ENCODE data around the gene ZNF827.

ZNF827 gene

GRCh38 chr4:145885666-145886065 is 53.0 kb downstream of the ZNF827 start:
- TF ChIP-seq ZNF514 (tag by site-specific recombination; IDR thresholded peaks at IDR 0.05) (no peak), GLI2 (tag by site-specific recombination; IDR thresholded peaks at IDR 0.05; ENCODE audit: borderline replicate concordance, low read depth) (no peak), ZNF48 (tag by site-specific recombination; IDR thresholded peaks at IDR 0.05) (no peak), BCL11B (tag by site-specific recombination; IDR thresholded peaks at IDR 0.05; ENCODE audit: low read depth) (no peak), ZNF146 (tag by site-specific recombination; IDR thresholded peaks at IDR 0.05) (no peak), ZNF211 (tag by site-specific recombination; IDR thresholded peaks at IDR 0.05; ENCODE audit: low read depth) (no peak), ZNF510 (tag by site-specific recombination; IDR thresholded peaks at IDR 0.05; ENCODE audit: insufficient replicate concordance) (no peak), ZBTB1 (tag by site-specific recombination; IDR thresholded peaks at IDR 0.05) (no peak), ZNF677 (tag by site-specific recombination; IDR thresholded peaks at IDR 0.05) (no peak), TCF7L2 (IDR thresholded peaks at IDR 0.05; ENCODE audit: borderline replicate concordance, low read depth, low read length) (no peak), ZNF777 (tag by site-specific recombination; IDR thresholded peaks at IDR 0.05; ENCODE audit: borderline replicate concordance) (no peak), ZNF292 (tag by site-specific recombination; IDR thresholded peaks at IDR 0.05; ENCODE audit: borderline replicate concordance, low read depth) (no peak), ZNF792 (tag by site-specific recombination; IDR thresholded peaks at IDR 0.05) (no peak), ZFHX2 (tag by site-specific recombination; conservative IDR thresholded peaks at IDR 0.05) (no peak), GLIS2 (tag by site-specific recombination; IDR thresholded peaks at IDR 0.05) (no peak), ZNF398 (tag by site-specific recombination; IDR thresholded peaks at IDR 0.05) (no peak), TRIM28 (IDR thresholded peaks at IDR 0.05; ENCODE audit: borderline replicate concordance, low read length) (no peak), ZNF449 (tag by site-specific recombination; IDR thresholded peaks at IDR 0.05) (no peak)
- Histone ChIP-seq H3K4me3 (ENCODE audit: low read depth, low read length) (no peak overlapping the region), H3K36me3 (ENCODE audit: control insufficient read depth in 2 of 2, insufficient read depth in 1 of 2, low read length in 2 of 2) (peaks cover 0 to 10% of the 10 kb centered on the region in 2 experiments; a peak in 1 of 3 replicates), H3K27ac (ENCODE audit: extremely low read depth, low read depth, low read length) (no peak overlapping the region), H3K9me3 (ENCODE audit: control insufficient read depth, insufficient read depth, low read depth, low read length) (no peaks in the 10 kb centered on the region), H3K4me1 (ENCODE audit: control insufficient read depth, insufficient read depth, low read length) (peaks cover 7% of the 10 kb centered on the region)
- ChIA-PET CTCF (interaction anchor here (0.7 kb wide), 1 partner anchor 10 kb away, joined by 6 read pairs; no protein-coding TSS in a partner anchor), POLR2A (no interaction called here)

- ChIA-PET CTCF (no interaction called here), POLR2A (no interaction called here)
- Histone ChIP-seq H3K4me1 (ENCODE audit: control insufficient read depth, insufficient read depth, low read length) (peaks cover 7% of the 10 kb centered on the region), H3K36me3 (ENCODE audit: control insufficient read depth in 2 of 2, insufficient read depth in 1 of 2, low read length in 2 of 2) (peaks cover 0 to 10% of the 10 kb centered on the region in 2 experiments; a peak in 1 of 3 replicates), H3K4me3 (ENCODE audit: low read depth, low read length) (no peak overlapping the region), H3K27ac (ENCODE audit: extremely low read depth, low read depth, low read length) (no peak overlapping the region), H3K9me3 (ENCODE audit: control insufficient read depth, insufficient read depth, low read depth, low read length) (no peaks in the 10 kb centered on the region)
- TF ChIP-seq SP3 (tag by site-specific recombination; IDR thresholded peaks at IDR 0.05), result no peak
- TF ChIP-seq ZEB2 (tag by site-specific recombination; IDR thresholded peaks at IDR 0.05), result no peak
- no peak for TF ChIP-seq KLF7 (tag by site-specific recombination; IDR thresholded peaks at IDR 0.05; ENCODE audit: borderline replicate concordance)
- no peak for TF ChIP-seq ZNF830 (tag by site-specific recombination; IDR thresholded peaks at IDR 0.05; ENCODE audit: low read depth)
- no peak for TF ChIP-seq ZNF776 (tag by site-specific recombination; IDR thresholded peaks at IDR 0.05; ENCODE audit: borderline replicate concordance)
- TF ChIP-seq ZNF677 (tag by site-specific recombination; IDR thresholded peaks at IDR 0.05), result no peak
- TF ChIP-seq ZNF354C (tag by site-specific recombination; IDR thresholded peaks at IDR 0.05; ENCODE audit: borderline replicate concordance, low read depth), result no peak
These were observed 53.8 kb downstream of the ZNF827 start for GRCh38 chr4:145884775-145885174.

All from HEK293 (cell line).